Astrocyte of the hippocampus (primary cell): Measurements from ENCODE around the gene ABHD10.

ENCODE experiments used
- DNase-seq: peaks from one replicate; pipeline ENCODE4 v3.0.0; 2011; ENCODE audit warnings: low read depth, low spot score

ABHD10 gene

GRCh38 chr3:111965484-111965883 is 13.3 kb upstream of the ABHD10 start:
- no peak for DNase-seq

DNA sequence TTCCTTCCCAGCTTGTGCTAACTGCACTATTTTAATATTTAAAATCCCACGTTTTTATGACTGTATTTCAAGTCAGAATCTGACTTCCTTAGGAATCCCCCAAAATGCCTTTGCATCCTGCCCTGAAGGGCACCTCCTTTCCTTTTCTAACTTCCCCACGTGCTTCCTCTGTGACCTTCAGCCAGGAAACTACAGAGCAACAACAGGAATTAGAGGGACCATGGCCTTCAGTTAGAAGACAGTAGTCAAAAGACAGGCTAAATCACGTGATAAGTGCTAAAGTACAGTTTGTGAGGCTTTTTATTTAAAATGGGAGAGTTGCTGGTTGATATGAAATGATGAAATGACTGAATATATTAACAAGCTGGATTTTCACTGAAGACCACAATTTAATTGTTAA is 11.8 kb upstream of the ABHD10 start:
- DNase-seq = no peak

- peak; percentile 88 for DNase-seq
Measured at GRCh38 chr3:111967651-111968274, 11.1 kb upstream of the ABHD10 start.

- DNase-seq = no peak
Measured at GRCh38 chr3:111968319-111969054, 10.3 kb upstream of the ABHD10 start.

GRCh38 chr3:111970376-111970775 is 8.4 kb upstream of the ABHD10 start:
- no peak for DNase-seq

- no peak for DNase-seq
Measured at GRCh38 chr3:111971533-111972130, 7.2 kb upstream of the ABHD10 start.

- DNase-seq = no peak
Measured at GRCh38 chr3:111972891-111973290, 5.9 kb upstream of the ABHD10 start.

DNA sequence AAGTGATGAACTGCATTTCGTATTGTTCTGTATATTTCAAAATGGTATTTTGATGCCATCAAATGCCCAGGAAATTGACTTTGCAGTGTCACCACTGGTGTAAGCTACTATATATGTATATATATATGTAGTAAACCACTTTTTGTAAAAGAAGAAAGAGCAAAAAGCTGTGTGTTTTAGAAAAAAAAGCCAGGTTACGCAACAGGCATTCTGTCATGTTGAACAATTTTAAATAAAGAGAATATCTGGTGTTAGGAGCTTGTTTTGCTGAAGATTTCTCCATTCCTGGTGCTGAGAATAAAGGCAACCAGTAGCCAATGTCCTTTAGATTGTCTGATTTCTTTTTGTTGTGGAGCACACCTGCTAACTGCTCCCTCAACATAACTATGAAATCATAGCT is 3.7 kb upstream of the ABHD10 start:
- no peak for DNase-seq

DNA sequence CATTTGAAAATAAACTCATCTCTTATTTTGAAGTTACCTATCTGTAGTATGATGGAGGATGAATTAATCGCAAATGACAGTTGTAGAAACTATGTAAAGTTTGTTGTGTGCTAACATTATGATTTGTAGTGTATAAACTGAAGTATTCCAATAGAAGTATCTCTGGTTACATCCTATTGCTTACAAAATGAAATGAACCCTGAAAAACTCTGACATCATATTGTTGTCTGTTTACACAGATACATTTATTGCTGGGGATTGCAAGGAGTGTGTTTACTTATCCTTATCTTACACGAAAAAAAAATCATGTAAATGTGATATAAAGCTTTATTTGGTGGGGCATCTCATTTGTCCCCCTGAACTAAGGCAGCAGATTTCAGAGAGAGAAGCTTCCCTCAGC is 2.6 kb upstream of the ABHD10 start:
- DNase-seq = no peak

DNA sequence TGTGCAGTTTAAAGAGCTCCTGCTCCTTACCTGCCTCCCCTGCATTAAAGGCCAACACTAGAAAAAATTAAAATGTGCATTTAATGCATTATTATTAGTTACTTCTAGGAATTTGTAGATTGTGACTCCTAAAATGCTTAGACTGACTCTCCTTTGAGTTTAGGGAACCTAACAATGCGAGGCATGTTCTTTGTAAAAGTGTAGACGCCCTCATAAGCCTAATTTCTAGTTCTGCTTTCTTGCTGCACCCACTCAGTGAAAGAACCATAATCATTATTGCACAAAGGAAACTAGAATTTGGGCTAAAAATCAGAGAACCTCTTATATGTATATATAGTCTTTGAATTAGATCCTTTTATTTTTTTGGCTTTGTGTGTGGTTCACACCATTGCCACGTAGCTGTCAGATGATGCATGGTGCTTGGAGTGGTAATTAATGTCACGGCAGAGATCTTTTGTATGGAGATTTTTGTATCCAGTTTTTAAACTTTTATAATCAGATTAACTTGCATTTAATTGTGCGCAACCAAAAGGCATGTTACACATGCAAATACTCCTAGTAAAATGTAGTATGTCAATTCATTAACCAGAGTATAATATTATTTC is 710 bp downstream of the ABHD10 start:
- peak; percentile 32 for DNase-seq

- no peak for DNase-seq
Measured at GRCh38 chr3:111980716-111981456, 2.1 kb downstream of the ABHD10 start.

DNA sequence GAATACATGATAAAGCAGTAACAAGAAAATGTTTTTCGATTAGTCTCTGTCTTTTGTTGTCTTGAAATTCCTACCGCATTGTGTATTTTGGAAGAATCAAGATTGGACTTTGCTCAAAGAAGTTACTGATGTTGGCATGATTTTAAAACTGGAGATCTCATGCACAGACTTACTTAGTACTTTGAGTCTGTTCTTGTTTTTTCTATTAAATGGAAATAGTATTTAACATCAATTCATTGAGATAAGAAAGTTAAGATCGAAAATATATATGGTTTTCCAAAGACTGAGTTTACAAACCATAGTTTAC is 2.6 kb downstream of the ABHD10 start:
- no peak for DNase-seq

DNA sequence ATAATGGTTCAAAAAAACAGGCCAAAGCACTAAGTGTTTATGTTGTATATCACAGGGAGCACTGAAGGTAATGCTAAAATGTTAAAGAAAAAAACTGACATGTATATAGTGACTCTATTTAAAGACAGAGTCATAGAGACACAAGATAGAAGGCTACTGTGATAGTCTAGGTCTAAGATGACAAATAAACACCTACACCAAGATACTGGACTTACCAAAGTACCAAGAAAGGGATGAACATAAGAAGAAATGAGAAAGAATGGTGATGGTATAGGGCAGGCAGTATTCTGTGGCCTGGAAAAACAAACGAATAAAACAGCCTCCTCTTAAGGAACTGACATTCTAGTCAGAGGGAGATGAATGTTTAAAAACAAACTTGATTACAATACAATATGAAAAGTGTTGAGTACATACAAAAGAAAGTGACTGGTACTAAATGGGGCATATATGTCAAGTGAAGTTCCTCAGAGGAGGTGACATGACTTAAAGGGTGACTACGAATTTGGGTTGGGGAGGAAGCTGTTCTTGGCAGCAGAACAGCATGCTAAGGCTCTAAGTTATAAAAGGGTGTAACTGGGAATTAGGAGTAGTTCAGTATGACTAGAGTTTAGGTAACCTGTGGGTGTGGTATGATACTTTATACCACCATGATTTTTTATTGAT is 5.9 kb downstream of the ABHD10 start:
- no peak for DNase-seq

GRCh38 chr3:111986800-111987199 is 8.0 kb downstream of the ABHD10 start:
- DNase-seq = no peak

GRCh38 chr3:111989061-111989678 is 10.3 kb downstream of the ABHD10 start:
- peak; percentile 74 for DNase-seq

DNA sequence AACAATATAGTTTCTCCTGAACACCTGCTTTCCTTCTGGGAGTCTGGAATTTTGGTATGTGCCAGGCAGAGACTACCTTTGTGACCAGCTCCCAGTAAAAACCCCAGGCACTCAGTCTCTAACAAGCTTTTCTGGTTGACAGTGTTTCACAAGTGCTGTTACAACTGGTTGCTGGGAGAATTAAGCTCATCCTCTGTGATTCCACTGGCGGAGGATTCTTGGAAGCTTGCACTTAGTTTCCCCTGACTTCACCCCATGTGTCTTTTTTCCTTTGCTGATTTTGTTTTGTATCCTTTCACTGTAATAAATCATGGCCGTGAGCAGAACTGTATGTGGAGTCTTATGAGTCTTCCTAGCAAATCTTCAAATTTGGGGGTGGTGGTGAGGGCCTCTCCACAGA is 14.2 kb downstream of the ABHD10 start:
- DNase-seq = no peak

- peak; percentile 76 for DNase-seq
Measured at GRCh38 chr3:111998636-111999483, 20.0 kb downstream of the ABHD10 start, which contains the start of gene TAGLN3. TAGLN3 (plus strand) TSS chr3:111998922; CDS start chr3:111999423, 501 bp downstream.

DNA sequence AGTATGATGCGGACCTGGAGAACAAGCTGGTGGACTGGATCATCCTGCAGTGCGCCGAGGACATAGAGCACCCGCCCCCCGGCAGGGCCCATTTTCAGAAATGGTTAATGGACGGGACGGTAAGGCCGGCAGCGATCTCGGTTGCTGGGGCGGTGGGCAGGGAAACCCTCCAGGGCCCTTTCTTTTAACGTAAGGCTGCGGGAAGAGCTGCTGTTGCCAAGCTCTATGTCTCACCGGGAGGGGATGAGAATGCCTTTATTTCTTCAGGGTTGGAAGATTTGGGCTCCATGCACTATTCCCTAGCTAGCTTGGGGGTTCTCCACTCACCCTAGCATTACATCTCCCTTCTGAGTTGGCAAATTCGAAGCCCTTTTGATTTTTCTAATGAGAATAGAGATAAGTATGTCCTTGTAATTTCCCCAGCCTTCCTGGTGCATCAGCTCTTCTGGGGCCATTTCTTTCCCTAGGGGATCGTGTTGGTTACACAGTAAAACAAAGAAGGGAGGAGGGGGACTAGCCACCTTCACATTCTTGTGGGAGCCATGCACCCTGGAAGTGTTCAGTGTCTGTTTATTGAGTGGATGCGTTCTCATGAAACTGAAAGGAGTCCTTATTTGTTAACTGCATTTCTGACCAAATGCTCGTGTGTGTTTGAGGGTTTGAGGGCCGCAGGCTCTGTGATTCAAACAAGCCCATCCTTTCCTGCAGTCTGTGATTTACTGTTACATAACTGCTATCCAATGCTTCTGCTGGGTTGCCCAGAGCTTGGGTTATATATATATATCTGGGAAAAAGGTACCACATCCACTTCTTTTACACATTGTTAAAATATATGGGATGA is 20.9 kb downstream of the ABHD10 start:
- DNase-seq = peak; percentile 46

- no peak for DNase-seq
Measured at GRCh38 chr3:112000367-112000771, 21.5 kb downstream of the ABHD10 start.
